Right ventricle myocardium superior (tissue), 1 donor: Measurements from ENCODE around the gene GSN. TPM values are rescaled to one million over a fixed set of nuclear protein-coding genes. Genes with fewer than 3 reads are reported as not detected.
"Not testable (repeated sequence)": the region's sequence is repeated elsewhere in the genome, so short reads cannot be mapped to it uniquely, and the experiment has no call there.

ENCODE experiments used
- ATAC-seq: fragments of 200-7000 bp; cut with Tn5 transposase; one replicate; pipeline ENCODE4 v1.9.1; 2020; ENCODE audit warnings: mild to moderate bottlenecking; ENCODE audit not compliant: poor library complexity
- DNase-seq: peaks from one replicate; pipeline ENCODE4 v3.0.0-alpha.2; 2020
- intact Hi-C: fragments of 100-400 bp; cut with DNase I; formaldehyde crosslinking; loops from one replicate; pipeline ENCODE4 v1.11.2; 2022
- total RNA-seq: library from RNA; stranded (reverse); fragmentation: NEBNext Ultra II Directional; extraction: Animal tissue kit (Norgen Biotek cat#: 25700); gene quantifications from one replicate; pipeline ENCODE4 v1.2.1, GENCODE V29; 2021
- donor health status: DM: no; HTN: yes; CAD: no; lungs with severe emphysema.

The GSN gene
- total RNA-seq, 1 donor from 2014 or later, result 837 TPM

- intact Hi-C loops, result no loop called here
- peak; percentile 82 for DNase-seq
- ATAC-seq, result peak; percentile 15
Observed at GRCh38 chr9:121282277-121283079, 14.5 kb downstream of the GSN start.

- ATAC-seq, result no peak
- intact Hi-C loops, result no loop called here
Observed at GRCh38 chr9:121283080-121283398, 15.1 kb downstream of the GSN start.

GRCh38 chr9:121283856-121284732 is 16.1 kb downstream of the GSN start:
- intact Hi-C loops, result no loop called here
- ATAC-seq (no peak), DNase-seq (no peak)

More at GRCh38 chr9:121283080-121283398, 15.1 kb downstream of the GSN start:
- no peak for DNase-seq

- DNase-seq, result peak; percentile 43
Observed at GRCh38 chr9:121284733-121285451, 16.9 kb downstream of the GSN start.

GRCh38 chr9:121285835-121286687 is 18.1 kb downstream of the GSN start:
- DNase-seq, result peak; percentile 82
- intact Hi-C loops, result no loop called here
- peak; percentile 58 for ATAC-seq

More at GRCh38 chr9:121284733-121285451, 16.9 kb downstream of the GSN start:
- ATAC-seq, result no peak
- intact Hi-C loops, result no loop called here

GRCh38 chr9:121286688-121286972 is 18.7 kb downstream of the GSN start:
- intact Hi-C loops, result no loop called here
- no peak for ATAC-seq

GRCh38 chr9:121286973-121287741 is 19.2 kb downstream of the GSN start:
- DNase-seq, result peak; percentile 89
- intact Hi-C loops, result no loop called here
- ATAC-seq, result peak; percentile 67

More at GRCh38 chr9:121286688-121286972, 18.7 kb downstream of the GSN start:
- no peak for DNase-seq

- intact Hi-C loops, result no loop called here
- DNase-seq (no peak), ATAC-seq (no peak)
Observed at GRCh38 chr9:121288673-121289025, 20.7 kb downstream of the GSN start.

- intact Hi-C loops, result no loop called here
Observed at GRCh38 chr9:121289026-121289771, 21.2 kb downstream of the GSN start.

GRCh38 chr9:121289772-121290370 is 21.9 kb downstream of the GSN start:
- no peak for DNase-seq
- ATAC-seq, result no peak
- intact Hi-C loops, result no loop called here

More at GRCh38 chr9:121289026-121289771, 21.2 kb downstream of the GSN start:
- peak; percentile 87 for DNase-seq
- peak; percentile 23 for ATAC-seq

GRCh38 chr9:121291536-121291935 is 23.6 kb downstream of the GSN start:
- DNase-seq, ATAC-seq, intact Hi-C loops: not testable (repeated sequence)

- intact Hi-C loops, result no loop called here
- ATAC-seq (no peak), DNase-seq (no peak)
Observed at GRCh38 chr9:121292051-121292450, 24.1 kb downstream of the GSN start.

GRCh38 chr9:121292801-121293241 is 24.9 kb downstream of the GSN start:
- ATAC-seq, result no peak
- intact Hi-C loops, result no loop called here
- DNase-seq, result no peak

- peak; percentile 44 for ATAC-seq
Observed at GRCh38 chr9:121294151-121294743, 26.3 kb downstream of the GSN start.

GRCh38 chr9:121294866-121295661 is 27.1 kb downstream of the GSN start:
- ATAC-seq, result peak; percentile 51
- intact Hi-C loops, result no loop called here
- peak; percentile 72 for DNase-seq

More at GRCh38 chr9:121294151-121294743, 26.3 kb downstream of the GSN start:
- DNase-seq, result peak; percentile 86
- intact Hi-C loops, result no loop called here
